Omental fat pad (tissue), 4 donors: Measurements from ENCODE around the gene HIBADH. TPM values are rescaled to one million over a fixed set of nuclear protein-coding genes. Genes with fewer than 3 reads are reported as not detected.

Experiments used
- ATAC-seq: fragments of 150-250 bp; one replicate; pipeline ENCODE4 v1.9.1; 2016; ENCODE audit warnings: mild to moderate bottlenecking, moderate library complexity; ENCODE audit not compliant: low FRiP score
- DNase-seq: peaks from one replicate; pipeline ENCODE4 v3.0.0-alpha.2; 2019; ENCODE audit warnings: low spot score
- CTCF ChIP-seq, 3 donors: fragments of 450-650 bp; IDR thresholded peaks; one replicate each; pipeline ENCODE4 v1.5.1; 2016 to 2017; ENCODE audit warnings: antibody characterized with exemption in 3 of 3, mild to moderate bottlenecking in 3 of 3, moderate library complexity in 2 of 3
- total RNA-seq, 4 donors: library from RNA; depleted of rRNA; stranded (reverse); fragments of >200 nt; gene quantifications; one replicate each; pipeline ENCODE4 v1.1.0, GENCODE V29; 2016

HIBADH gene
- total RNA-seq, 4 donors from 2014 or later = 35.9 to 71.5 (median 58.6) TPM

- DNase-seq (no peak), ATAC-seq (no peak)
- no peak for TF ChIP-seq CTCF (IDR thresholded peaks at IDR 0.05)
Measured at GRCh38 chr7:27605689-27606269, 56.9 kb downstream of the HIBADH start.

GRCh38 chr7:27605283-27605682 lies 57.4 kb downstream of the HIBADH start:
- DNase-seq (no peak), ATAC-seq (no peak)
- no peak for TF ChIP-seq CTCF (IDR thresholded peaks at IDR 0.05)

GRCh38 chr7:27603813-27604212 lies 58.9 kb downstream of the HIBADH start:
- ATAC-seq (no peak), DNase-seq (no peak)
- no peak for TF ChIP-seq CTCF (IDR thresholded peaks at IDR 0.05)

- TF ChIP-seq CTCF (IDR thresholded peaks at IDR 0.05) = no peak
- ATAC-seq (no peak), DNase-seq (no peak)
Measured at GRCh38 chr7:27602766-27603165, 59.9 kb downstream of the HIBADH start.

GRCh38 chr7:27601217-27601616 lies 61.5 kb downstream of the HIBADH start:
- no peak for DNase-seq
- ATAC-seq = no peak
- TF ChIP-seq CTCF (IDR thresholded peaks at IDR 0.05) = no peak

GRCh38 chr7:27600247-27600646 lies 62.4 kb downstream of the HIBADH start:
- DNase-seq = no peak
- no peak for TF ChIP-seq CTCF (IDR thresholded peaks at IDR 0.05)
- no peak for ATAC-seq

GRCh38 chr7:27595009-27595408 lies 67.7 kb downstream of the HIBADH start:
- TF ChIP-seq CTCF (IDR thresholded peaks at IDR 0.05) = no peak

More at GRCh38 chr7:27595009-27595408, 67.7 kb downstream of the HIBADH start:
- ATAC-seq (no peak), DNase-seq (no peak)
